Keratinocyte (primary cell): ENCODE data around the gene FAM3A. TPM values are rescaled to one million over a fixed set of nuclear protein-coding genes. Genes with fewer than 3 reads are reported as not detected.
A peak's percentile ranks its signal among the peaks of the same experiment; 100 is the strongest.
"Not testable (repeated sequence)": the region's sequence is repeated elsewhere in the genome, so short reads cannot be mapped to it uniquely, and the experiment has no call there.

Source experiments
- DNase-seq: peaks from one replicate; pipeline ENCODE4 v3.0.0-alpha.2; 2011; ENCODE audit warnings: low read depth, missing footprints, low spot score
- FAIRE-seq: peaks from 2 replicates; lab custom pipeline; 2011; peaks lifted over from hg19 to GRCh38; lab: Jason Lieb, UNC
- H2AFZ ChIP-seq: 2 replicates; pipeline ENCODE4 v1.6.0; 2012; ENCODE audit warnings: low read length, control low read depth, inconsistent platforms; ENCODE audit not compliant: control insufficient read depth
- H3K27ac ChIP-seq: 2 replicates; pipeline ENCODE4 v1.5.1; 2011; ENCODE audit warnings: low read length; ENCODE audit not compliant: control insufficient read depth, insufficient read depth
- H3K27me3 ChIP-seq: 3 replicates; pipeline ENCODE4 v1.6.0; 2011; ENCODE audit warnings: low read length; ENCODE audit not compliant: control insufficient read depth, insufficient read depth; ENCODE audit errors: extremely low read depth
- H3K36me3 ChIP-seq, 2 experiments: 2 replicates in 1 of 2; 3 replicates in 1 of 2; pipeline ENCODE4 v1.5.1; 2011; ENCODE audit warnings: low read length in 2 of 2, mild to moderate bottlenecking in 1 of 2; ENCODE audit not compliant: control insufficient read depth in 2 of 2, insufficient read depth in 2 of 2; ENCODE audit errors: extremely low read depth in 1 of 2
- H3K4me1 ChIP-seq: 3 replicates; pipeline ENCODE4 v1.5.1; 2011; ENCODE audit warnings: low read length; ENCODE audit not compliant: control insufficient read depth, insufficient read depth; ENCODE audit errors: extremely low read depth
- H3K4me2 ChIP-seq: 3 replicates; pipeline ENCODE4 v1.6.0; 2011; ENCODE audit warnings: low read depth, low read length; ENCODE audit not compliant: control insufficient read depth, insufficient read depth; ENCODE audit errors: extremely low read depth
- H3K4me3 ChIP-seq, 3 experiments: fragments of 200-600 bp in 1 of 3; sonication (generic) in 1 of 3; 2 replicates in 2 of 3; 3 replicates in 1 of 3; pipeline ENCODE4 v1.5.1; 2011 to 2016; ENCODE audit warnings: low read length in 3 of 3, mild to moderate bottlenecking in 3 of 3, control low read depth in 2 of 3, inconsistent platforms in 1 of 3, low read depth in 1 of 3, mixed read lengths in 1 of 3, mixed run types in 1 of 3, moderate library complexity in 1 of 3; ENCODE audit not compliant: control insufficient read depth in 2 of 3, insufficient read depth in 2 of 3; ENCODE audit errors: extremely low read depth in 1 of 3
- H3K79me2 ChIP-seq: 2 replicates; pipeline ENCODE4 v1.6.0; 2012; ENCODE audit warnings: low read length; ENCODE audit not compliant: control insufficient read depth, insufficient read depth
- H3K9ac ChIP-seq: 3 replicates; pipeline ENCODE4 v1.6.0; 2011; ENCODE audit warnings: low read length; ENCODE audit not compliant: control insufficient read depth, insufficient read depth; ENCODE audit errors: extremely low read depth
- H3K9me1 ChIP-seq: 3 replicates; pipeline ENCODE4 v1.6.0; 2011; ENCODE audit warnings: low read length; ENCODE audit not compliant: control insufficient read depth, insufficient read depth; ENCODE audit errors: extremely low read depth
- H3K9me3 ChIP-seq: 2 replicates; pipeline ENCODE4 v1.5.1; 2012; ENCODE audit warnings: low read depth, low read length; ENCODE audit not compliant: control insufficient read depth
- H4K20me1 ChIP-seq: 3 replicates; pipeline ENCODE4 v1.6.0; 2011; ENCODE audit warnings: low read length; ENCODE audit not compliant: control insufficient read depth, insufficient read depth; ENCODE audit errors: extremely low read depth
- CTCF ChIP-seq, 3 experiments: IDR thresholded peaks in 1 of 3; conservative IDR thresholded peaks in 1 of 3; optimal IDR thresholded peaks in 1 of 3; 2 replicates in 2 of 3; 3 replicates in 1 of 3; pipeline versions ENCODE3 to v1.5.1; 2011; ENCODE audit warnings: low read length in 3 of 3, mild to moderate bottlenecking in 3 of 3, moderate library complexity in 2 of 3, control low read depth in 1 of 3, inconsistent platforms in 1 of 3; ENCODE audit not compliant: insufficient read depth in 2 of 3; ENCODE audit errors: extremely low read depth in 1 of 3
- EZH2 ChIP-seq: IDR thresholded peaks from one replicate; pipeline ENCODE4 v1.6.1; 2012; ENCODE audit warnings: inconsistent platforms, mild to moderate bottlenecking, low read length, moderate library complexity
- dilution Hi-C: fragments of 300-500 bp; cut with MboI; formaldehyde crosslinking; loops from one replicate; pipeline ENCODE4 v1.7.0; 2020; ENCODE audit warnings: low sequenced_read_pairs; ENCODE audit not compliant: extremely low pct_ligation_motif_present
- polyA plus RNA-seq, 5 experiments: library from polyadenylated mRNA; depleted of rRNA in 3 of 5; stranded (reverse) in 3 of 5; stranded (forward) in 1 of 5; unstranded in 1 of 5; fragments of >200 nt; gene quantifications; 1 replicate in 1 of 5; 2 replicates in 3 of 5; 3 replicates in 1 of 5; pipeline versions ENCODE4 v1.2.1 to v1.2.3, GENCODE V29; 2011 to 2012; ENCODE audit warnings: missing spikeins in 2 of 5, low read depth in 1 of 5, low replicate concordance in 1 of 5

The FAM3A gene
- polyA plus RNA-seq, 1 donor (not counting 4 experiments of a cell fraction or from before 2014, with no cell fraction given), result 15.8 TPM

GRCh38 chrX:154558060-154558690 is 42.1 kb upstream of the FAM3A start:
- H3K27ac ChIP-seq, H3K4me3 ChIP-seq, H4K20me1 ChIP-seq, FAIRE-seq, H3K36me3 ChIP-seq, dilution Hi-C loops, DNase-seq, H3K4me2 ChIP-seq, H2AFZ ChIP-seq, H3K4me1 ChIP-seq, H3K9ac ChIP-seq, H3K9me3 ChIP-seq, H3K9me1 ChIP-seq, H3K27me3 ChIP-seq: not testable (repeated sequence)
- peaks cover 13% of the 10 kb centered on the region for H3K79me2 ChIP-seq

GRCh38 chrX:154552112-154552806 is 36.2 kb upstream of the FAM3A start:
- H3K4me2 ChIP-seq, dilution Hi-C loops, H3K27me3 ChIP-seq, H3K36me3 ChIP-seq, H2AFZ ChIP-seq, H3K4me1 ChIP-seq, H3K9ac ChIP-seq, H3K9me1 ChIP-seq, H3K9me3 ChIP-seq, FAIRE-seq, DNase-seq, H4K20me1 ChIP-seq, H3K27ac ChIP-seq, H3K4me3 ChIP-seq: not testable (repeated sequence)
- H3K79me2 ChIP-seq, result peaks cover 52% of the 10 kb centered on the region

GRCh38 chrX:154549766-154550165 is 33.7 kb upstream of the FAM3A start:
- peak overlapping the region; percentile 41 for H3K4me2 ChIP-seq
- H3K9me3 ChIP-seq, result no peaks in the 10 kb centered on the region
- H3K9me1 ChIP-seq, result no peaks in the 10 kb centered on the region
- no peak overlapping the region for H3K4me3 ChIP-seq
- H4K20me1 ChIP-seq, result peaks cover 3% of the 10 kb centered on the region
- DNase-seq, result no peak
- H3K27me3 ChIP-seq, result no peaks in the 10 kb centered on the region
- peaks cover 4% of the 10 kb centered on the region in 2 experiments for H3K36me3 ChIP-seq
- dilution Hi-C loops, result no loop called here
- H3K4me1 ChIP-seq, result peaks cover 14% of the 10 kb centered on the region
- FAIRE-seq, result no peak
- no peak overlapping the region for H3K27ac ChIP-seq
- H2AFZ ChIP-seq, result no peak overlapping the region
- TF ChIP-seq EZH2, result no peak
- no peak for TF ChIP-seq CTCF (optimal IDR thresholded peaks at IDR 0.05 in 1 of 3, IDR thresholded peaks at IDR 0.05 in 1 of 3, conservative IDR thresholded peaks at IDR 0.05 in 1 of 3; ENCODE audit: extremely low read depth in 1 of 3, insufficient read depth in 2 of 3, low read length in 3 of 3)
- no peak overlapping the region for H3K9ac ChIP-seq
- H3K79me2 ChIP-seq, result peaks cover 54% of the 10 kb centered on the region
